Smooth muscle cell (in vitro differentiated cells): ENCODE data around the gene MMP21. TPM values are rescaled to one million over a fixed set of nuclear protein-coding genes. Genes with fewer than 3 reads are reported as not detected.

Experiments
- DNase-seq: peaks from one replicate; lab custom pipeline; 2025; ENCODE audit not compliant: unreplicated experiment; lab: John Stamatoyannopoulos, UW
- H2AFZ ChIP-seq: fragments of 200-600 bp; sonication (generic); 2 replicates; pipeline ENCODE4 v1.6.0; 2016; ENCODE audit warnings: antibody characterized with exemption, low read depth, mild to moderate bottlenecking
- H3F3A ChIP-seq: fragments of 200-600 bp; sonication (generic); 2 replicates; pipeline ENCODE4 v1.6.0; 2017; ENCODE audit warnings: antibody characterized with exemption, low read depth
- H3K27ac ChIP-seq: fragments of 200-600 bp; sonication (generic); 2 replicates; pipeline ENCODE4 v1.5.1; 2016; ENCODE audit warnings: low read depth, mild to moderate bottlenecking
- H3K27me3 ChIP-seq: fragments of 200-600 bp; sonication (generic); 2 replicates; pipeline ENCODE4 v1.6.1; 2016; ENCODE audit warnings: low read depth, mild to moderate bottlenecking
- H3K36me3 ChIP-seq: fragments of 200-600 bp; sonication (generic); 2 replicates; pipeline ENCODE4 v1.5.1; 2016; ENCODE audit warnings: low read depth
- H3K4me1 ChIP-seq: fragments of 200-600 bp; sonication (generic); 2 replicates; pipeline ENCODE4 v1.5.1; 2016; ENCODE audit warnings: low read depth
- H3K4me2 ChIP-seq: fragments of 200-600 bp; sonication (generic); 2 replicates; pipeline ENCODE4 v1.6.0; 2016; ENCODE audit warnings: mild to moderate bottlenecking
- H3K4me3 ChIP-seq: fragments of 200-600 bp; sonication (generic); 2 replicates; pipeline ENCODE4 v1.5.1; 2016; ENCODE audit warnings: mild to moderate bottlenecking
- H3K79me2 ChIP-seq: fragments of 200-600 bp; sonication (generic); 2 replicates; pipeline ENCODE4 v1.6.0; 2016; ENCODE audit warnings: low read depth, mild to moderate bottlenecking
- H3K9ac ChIP-seq: fragments of 200-600 bp; sonication (generic); 2 replicates; pipeline ENCODE4 v1.6.0; 2016; ENCODE audit warnings: low read depth
- H3K9me3 ChIP-seq: fragments of 200-600 bp; sonication (generic); replicated peaks from 2 replicates; pipeline ENCODE4 v1.5.1; 2016; ENCODE audit warnings: low read depth
- H4K20me1 ChIP-seq: fragments of 200-600 bp; sonication (generic); 2 replicates; pipeline ENCODE4 v1.6.0; 2016; ENCODE audit warnings: low read depth
- CTCF ChIP-seq: fragments of 200-600 bp; sonication (generic); IDR thresholded peaks from 2 replicates; pipeline ENCODE4 v1.5.1; 2017; ENCODE audit warnings: borderline replicate concordance, mild to moderate bottlenecking, antibody characterized with exemption; ENCODE audit not compliant: insufficient read depth, poor library complexity, severe bottlenecking
- WGBS: methylation state at CpG from one replicate; pipeline ENCODE4 v1.1.7; 2016; ENCODE audit warnings: low lambda C conversion rate; 5-methylcytosine and 5-hydroxymethylcytosine counted together
- polyA plus RNA-seq: library from polyadenylated mRNA; unstranded; fragments of >200 nt; fragmentation: Nextera tagmentation; extraction: Ambion mirVana; gene quantifications from 2 replicates; pipeline ENCODE4 v1.2.1, GENCODE V29; 2016
- total RNA-seq: library from RNA; depleted of rRNA; stranded (reverse); fragments of >200 nt; gene quantifications from 2 replicates; pipeline ENCODE4 v1.2.3, GENCODE V29; 2014

The MMP21 gene
- total and polyA plus RNA-seq, 2 experiments from 2014 or later: not detected

GRCh38 chr10:125779403-125780327 lies 4.0 kb upstream of the MMP21 start:
- no peak for DNase-seq
- no peak overlapping the region for H3K9ac ChIP-seq
- no peak overlapping the region for H2AFZ ChIP-seq
- H3K4me2 ChIP-seq: no peak overlapping the region
- no peak overlapping the region for H3K4me3 ChIP-seq
- no peaks in the 10 kb centered on the region for H3F3A ChIP-seq
- no peaks in the 10 kb centered on the region for H3K4me1 ChIP-seq
- no peaks in the 10 kb centered on the region for H3K27me3 ChIP-seq
- H3K27ac ChIP-seq: no peak overlapping the region
- no peak for TF ChIP-seq CTCF
- H3K79me2 ChIP-seq: no peaks in the 10 kb centered on the region
- H3K36me3 ChIP-seq: no peaks in the 10 kb centered on the region
- H4K20me1 ChIP-seq: no peaks in the 10 kb centered on the region
- no peaks in the 10 kb centered on the region for H3K9me3 ChIP-seq
- 90% methylated on average over 10 of the region's 10 CpGs for WGBS

GRCh38 chr10:125778556-125778955 lies 2.9 kb upstream of the MMP21 start:
- Histone ChIP-seq H2AFZ (no peak overlapping the region), H3F3A (no peaks in the 10 kb centered on the region), H3K27me3 (no peaks in the 10 kb centered on the region), H3K79me2 (no peaks in the 10 kb centered on the region), H3K9ac (no peak overlapping the region), H4K20me1 (no peaks in the 10 kb centered on the region), H3K4me3 (no peak overlapping the region), H3K27ac (no peak overlapping the region), H3K4me1 (no peaks in the 10 kb centered on the region), H3K4me2 (no peak overlapping the region), H3K9me3 (no peaks in the 10 kb centered on the region), H3K36me3 (no peaks in the 10 kb centered on the region)
- WGBS: 71% methylated on average over 5 of the region's 5 CpGs
- TF ChIP-seq CTCF: no peak
- no peak for DNase-seq

- Histone ChIP-seq H3K79me2 (no peaks in the 10 kb centered on the region), H4K20me1 (no peaks in the 10 kb centered on the region), H3K4me3 (no peak overlapping the region), H2AFZ (no peak overlapping the region), H3F3A (no peaks in the 10 kb centered on the region), H3K36me3 (no peaks in the 10 kb centered on the region), H3K27ac (no peak overlapping the region), H3K27me3 (no peaks in the 10 kb centered on the region), H3K9ac (no peak overlapping the region), H3K9me3 (no peaks in the 10 kb centered on the region), H3K4me2 (no peak overlapping the region), H3K4me1 (no peaks in the 10 kb centered on the region)
- WGBS: 91% methylated on average over 9 of the region's 9 CpGs
- no peak for DNase-seq
- no peak for TF ChIP-seq CTCF
Observed at GRCh38 chr10:125777806-125778205, 2.2 kb upstream of the MMP21 start.
